SIG-M5 treated with dmso at 0.1 percent for 504 hours (cell line): Measurements from ENCODE around the gene POLL.

Experiments
- DNase-seq: peaks from one replicate; lab custom pipeline; 2025; ENCODE audit not compliant: unreplicated experiment; lab: John Stamatoyannopoulos, UW

Gene POLL

GRCh38 chr10:101575091-101575490, 13.0 kb downstream of the POLL start:
- DNase-seq, result no peak

GRCh38 chr10:101573885-101574753, 13.9 kb downstream of the POLL start:
- DNase-seq, result no peak

GRCh38 chr10:101572785-101573184, 15.3 kb downstream of the POLL start:
- DNase-seq, result no peak

GRCh38 chr10:101572126-101572525, 15.9 kb downstream of the POLL start:
- DNase-seq, result no peak

- DNase-seq, result no peak
Observed at GRCh38 chr10:101571271-101571925, 16.7 kb downstream of the POLL start.

GRCh38 chr10:101570428-101571270, 17.4 kb downstream of the POLL start:
- no peak for DNase-seq

- DNase-seq, result peak; percentile 60
Observed at GRCh38 chr10:101569622-101570427, 18.2 kb downstream of the POLL start.

- DNase-seq, result no peak
Observed at GRCh38 chr10:101569323-101569621, 18.8 kb downstream of the POLL start.

GRCh38 chr10:101568054-101568745, 19.9 kb downstream of the POLL start:
- no peak for DNase-seq

GRCh38 chr10:101567165-101568006, 20.7 kb downstream of the POLL start:
- no peak for DNase-seq

- DNase-seq, result no peak
Observed at GRCh38 chr10:101566333-101567164, 21.5 kb downstream of the POLL start.

GRCh38 chr10:101565936-101566332, 22.1 kb downstream of the POLL start:
- DNase-seq, result no peak

- no peak for DNase-seq
Observed at GRCh38 chr10:101565370-101565900, 22.6 kb downstream of the POLL start.

GRCh38 chr10:101564490-101564991, 23.5 kb downstream of the POLL start:
- DNase-seq, result no peak

- DNase-seq, result no peak
Observed at GRCh38 chr10:101563497-101564040, 24.5 kb downstream of the POLL start.

- no peak for DNase-seq
Observed at GRCh38 chr10:101563007-101563406, 25.1 kb downstream of the POLL start.

- no peak for DNase-seq
Observed at GRCh38 chr10:101562231-101562630, 25.8 kb downstream of the POLL start.
